ENCODE data around the gene NLRP2B.
"Not testable (repeated sequence)": the region's sequence is repeated elsewhere in the genome, so short reads cannot be mapped to it uniquely, and the experiment has no call there.

Gene NLRP2B

GRCh38 chrX:57680160-57680559, at the start of gene NLRP2B:
NLRP2B (minus strand) TSS chrX:57680260.
- no peak for DNase-seq

GRCh38 chrX:57725995-57726394, 45.9 kb upstream of the NLRP2B start:
- not testable (repeated sequence) for DNase-seq

GRCh38 chrX:57681341-57681740, 1.3 kb upstream of the NLRP2B start:
- no peak for DNase-seq

GRCh38 chrX:57678686-57679428, 1.2 kb downstream of the NLRP2B start:
- no peak for DNase-seq

- DNase-seq, result no peak
Measured at GRCh38 chrX:57677132-57677858, 2.8 kb downstream of the NLRP2B start.

- no peak for DNase-seq
Measured at GRCh38 chrX:57675320-57675719, 4.7 kb downstream of the NLRP2B start.

GRCh38 chrX:57674861-57675260, 5.2 kb downstream of the NLRP2B start:
- DNase-seq, result no peak

- DNase-seq, result no peak
Measured at GRCh38 chrX:57669961-57670360, 10.1 kb downstream of the NLRP2B start.

- DNase-seq, result no peak
Measured at GRCh38 chrX:57667010-57667409, 13.1 kb downstream of the NLRP2B start.

GRCh38 chrX:57655065-57655464, 25.0 kb downstream of the NLRP2B start:
- no peak for DNase-seq

GRCh38 chrX:57652705-57653104, 27.4 kb downstream of the NLRP2B start:
- no peak for DNase-seq

GRCh38 chrX:57651169-57651919, 28.7 kb downstream of the NLRP2B start:
- no peak for DNase-seq

- no peak for DNase-seq
Measured at GRCh38 chrX:57647020-57647419, 33.0 kb downstream of the NLRP2B start.

- DNase-seq, result no peak
Measured at GRCh38 chrX:57643698-57644097, 36.4 kb downstream of the NLRP2B start.

- DNase-seq, result no peak
Measured at GRCh38 chrX:57641338-57641737, 38.7 kb downstream of the NLRP2B start.

- no peak for DNase-seq
Measured at GRCh38 chrX:57640674-57641016, 39.4 kb downstream of the NLRP2B start.

GRCh38 chrX:57629438-57629837, 50.6 kb downstream of the NLRP2B start:
- not testable (repeated sequence) for DNase-seq

All from NCI-H1092 treated with DMSO at 0.1 percent for 48 hours (cell line).